AG09319 (cell line): ENCODE results near the gene PEX6.

ENCODE experiments used
- DNase-seq: peaks from one replicate; pipeline ENCODE4 v3.0.0-alpha.2; 2010; ENCODE audit warnings: low read depth; ENCODE audit errors: extremely low read depth
- CTCF ChIP-seq: IDR thresholded peaks from 2 replicates; pipeline ENCODE4 v1.5.1; 2011; ENCODE audit warnings: low read depth, mild to moderate bottlenecking, inconsistent platforms, low read length, moderate library complexity

Gene PEX6

GRCh38 chr6:42916288-42916687 is 62.7 kb downstream of the PEX6 start:
- no peak for TF ChIP-seq CTCF
- no peak for DNase-seq

GRCh38 chr6:42915732-42916131 is 63.2 kb downstream of the PEX6 start, which contains the start of gene PTCRA:
TSS of gene PTCRA (plus strand) at chr6:42916053. CDS start at chr6:42916070, 17 bp downstream.
- TF ChIP-seq CTCF, result no peak
- no peak for DNase-seq

GRCh38 chr6:42914546-42914945 is 64.4 kb downstream of the PEX6 start:
- TF ChIP-seq CTCF, result no peak
- no peak for DNase-seq
